ENCODE measurements around the gene PLCG1. TPM values are rescaled to one million over a fixed set of nuclear protein-coding genes. Genes with fewer than 3 reads are reported as not detected.

Gene PLCG1
- total RNA-seq, 2 experiments from 2014 or later, result 156 to 162 TPM

DNA sequence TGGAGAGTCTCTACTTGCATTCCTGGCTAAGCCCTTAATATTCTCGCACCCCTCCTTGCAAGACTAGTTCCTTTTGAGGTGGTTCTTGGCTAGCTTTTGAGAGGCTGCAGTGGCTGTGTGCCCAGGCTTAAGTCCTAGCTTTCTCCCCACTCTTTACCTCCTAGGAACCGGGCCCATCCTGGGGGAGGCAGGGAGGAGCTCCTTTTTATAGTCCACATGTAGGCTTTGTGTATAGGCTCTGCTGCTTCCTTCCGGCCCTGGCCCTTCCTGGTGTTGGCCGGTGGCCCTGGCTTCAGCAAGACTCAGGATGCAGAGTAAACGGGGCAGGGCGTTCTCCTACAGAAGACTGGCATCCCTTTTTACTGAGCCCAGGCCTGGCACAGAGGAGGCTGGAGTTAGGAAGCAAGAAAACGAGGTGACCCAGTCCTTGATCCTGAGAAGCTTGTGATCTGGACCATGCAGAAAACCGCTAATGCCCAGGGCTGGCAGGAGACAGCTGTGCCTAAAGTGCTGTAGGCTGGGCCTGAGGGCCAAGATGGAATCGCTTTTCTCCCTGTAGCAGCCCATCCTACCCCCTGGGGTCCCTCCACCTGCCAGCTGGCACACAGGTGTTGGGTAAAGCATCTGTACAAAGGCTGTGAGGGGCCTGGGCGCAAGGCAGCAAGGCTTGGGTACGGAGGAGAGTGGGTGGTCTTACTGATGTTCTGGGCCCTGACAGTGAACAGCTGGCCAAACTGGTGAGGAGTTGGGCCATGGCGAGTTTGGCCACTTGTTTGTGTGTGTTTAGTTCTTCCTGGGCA, 8.7 kb downstream of the PLCG1 start:
- H3K9me3 Mint-ChIP-seq, result no peaks in the 10 kb centered on the region
- H3K36me3 Mint-ChIP-seq, result peaks cover 66% of the 10 kb centered on the region
- H3K27me3 Mint-ChIP-seq, result no peaks in the 10 kb centered on the region
- no peak for DNase-seq
- H3K4me3 Mint-ChIP-seq, result peak overlapping the region; percentile 1
- peaks cover 91% of the 10 kb centered on the region for H3K4me1 Mint-ChIP-seq
- peak overlapping the region; percentile 72 for H3K27ac Mint-ChIP-seq

DNA sequence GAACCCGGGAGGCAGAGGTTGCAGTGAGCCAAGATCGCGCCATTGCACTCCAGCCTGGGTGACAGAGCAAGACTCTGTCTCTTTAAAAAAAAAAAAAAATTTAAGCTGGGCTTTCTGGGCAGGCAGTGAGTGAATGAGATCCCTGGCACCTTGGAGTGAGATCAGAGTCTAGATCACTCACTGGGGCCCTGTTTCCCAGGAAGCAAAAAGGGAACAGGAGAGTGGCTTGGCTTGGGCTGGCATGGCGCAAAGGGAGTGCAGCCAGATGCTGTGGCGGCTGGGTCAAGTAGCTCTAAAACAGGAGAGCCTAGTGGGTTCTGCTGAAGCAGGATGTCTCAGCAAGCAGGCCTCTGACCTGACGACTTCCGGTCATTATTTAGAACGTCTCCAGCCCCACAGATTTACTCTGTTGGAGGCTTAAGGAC, 10.4 kb downstream of the PLCG1 start:
- H3K27ac Mint-ChIP-seq, result peak overlapping the region; percentile 72

DNA sequence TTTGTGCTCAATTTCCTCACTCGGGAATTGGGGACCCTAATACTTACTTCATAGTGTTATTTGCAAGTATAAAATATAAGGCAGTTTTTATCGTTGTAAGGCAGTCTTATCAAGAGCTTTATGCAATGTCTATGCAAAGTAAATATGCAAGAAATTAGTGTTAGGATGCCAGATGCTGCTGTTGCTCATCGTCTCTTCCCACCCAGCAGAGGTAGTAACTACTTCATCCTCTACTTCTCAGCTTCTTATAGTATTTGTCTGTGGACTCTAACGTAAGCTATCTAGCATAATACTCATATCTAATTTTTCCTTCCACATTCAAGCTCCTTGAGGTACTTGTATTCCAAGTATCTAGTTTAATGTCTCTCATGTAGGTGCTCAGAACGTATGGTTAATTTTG, 11.6 kb downstream of the PLCG1 start:
- H3K27me3 Mint-ChIP-seq, result no peaks in the 10 kb centered on the region
- peak overlapping the region; percentile 57 for H3K27ac Mint-ChIP-seq
- H3K9me3 Mint-ChIP-seq, result no peaks in the 10 kb centered on the region
- peaks cover 87% of the 10 kb centered on the region for H3K4me1 Mint-ChIP-seq
- peaks cover 67% of the 10 kb centered on the region for H3K36me3 Mint-ChIP-seq
- H3K4me3 Mint-ChIP-seq, result no peak overlapping the region
- DNase-seq, result no peak

More for the DNA sequence above, 10.4 kb downstream of the PLCG1 start:
- no peaks in the 10 kb centered on the region for H3K9me3 Mint-ChIP-seq
- peaks cover 91% of the 10 kb centered on the region for H3K4me1 Mint-ChIP-seq
- no peak for DNase-seq
- H3K4me3 Mint-ChIP-seq, result peak overlapping the region; percentile 5
- H3K36me3 Mint-ChIP-seq, result peaks cover 67% of the 10 kb centered on the region
- no peaks in the 10 kb centered on the region for H3K27me3 Mint-ChIP-seq

DNA sequence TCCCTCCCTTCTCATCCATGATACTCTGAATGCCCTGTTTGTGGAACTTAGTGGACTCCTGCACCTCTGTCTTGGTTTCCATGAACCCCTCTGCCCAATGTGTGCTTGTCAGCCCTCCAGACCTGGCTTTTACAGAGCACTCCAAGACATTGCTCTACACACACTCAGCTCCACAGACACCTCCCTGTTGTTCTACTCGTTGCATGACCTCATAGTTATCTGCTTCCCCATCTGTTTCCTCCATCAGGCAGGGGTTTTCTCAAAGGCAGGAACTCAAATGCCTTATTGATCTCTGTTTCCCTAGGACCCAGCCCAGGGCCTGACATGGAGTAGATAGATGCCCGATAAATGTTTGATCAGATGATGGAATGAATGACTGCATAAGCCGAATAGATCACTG, 13.3 kb downstream of the PLCG1 start:
- Mint-ChIP-seq H3K4me1 (peaks cover 88% of the 10 kb centered on the region), H3K4me3 (no peak overlapping the region), H3K36me3 (peaks cover 66% of the 10 kb centered on the region), H3K27me3 (no peaks in the 10 kb centered on the region), H3K9me3 (no peaks in the 10 kb centered on the region), H3K27ac (peak overlapping the region; percentile 81)
- no peak for DNase-seq

DNA sequence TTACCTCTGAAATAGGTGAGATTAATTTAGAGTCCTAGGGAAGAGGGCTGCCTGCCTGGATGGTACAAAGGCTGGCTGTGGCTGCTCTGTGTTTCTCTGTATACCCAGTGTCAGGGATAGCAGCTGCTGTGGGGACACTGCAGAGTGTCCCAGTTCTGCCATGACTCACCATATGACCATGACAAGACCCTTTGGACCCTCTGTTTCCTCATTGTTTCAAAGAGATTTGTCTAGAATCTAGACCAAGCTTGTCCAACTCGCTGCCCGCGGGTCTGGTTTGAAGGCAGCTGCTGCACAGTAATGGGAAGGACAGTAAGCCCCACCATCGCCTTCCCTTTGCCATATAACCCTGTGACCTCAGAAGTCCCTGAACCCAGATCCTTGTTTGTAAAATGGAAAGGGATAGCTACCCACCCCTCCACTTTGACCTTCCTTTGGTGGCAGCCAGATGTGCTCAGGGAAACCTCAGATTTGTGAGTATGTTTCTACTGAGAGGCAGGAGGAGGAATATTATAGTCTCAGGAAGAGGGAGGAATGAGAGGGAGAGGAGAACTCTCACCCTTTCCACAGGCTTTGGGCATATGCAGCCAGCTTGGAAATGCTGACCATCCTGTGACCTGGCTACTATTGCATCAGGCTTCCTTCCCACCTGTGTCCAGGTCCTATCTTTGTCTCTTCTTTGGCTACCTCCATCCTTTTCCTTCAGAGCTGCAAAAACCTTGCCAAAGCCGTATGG, 14.0 kb downstream of the PLCG1 start:
- Mint-ChIP-seq H3K4me1 (peaks cover 90% of the 10 kb centered on the region), H3K9me3 (no peaks in the 10 kb centered on the region), H3K36me3 (peaks cover 64% of the 10 kb centered on the region), H3K27ac (peak overlapping the region; percentile 82), H3K4me3 (no peak overlapping the region), H3K27me3 (no peaks in the 10 kb centered on the region)
- DNase-seq, result no peak

DNA sequence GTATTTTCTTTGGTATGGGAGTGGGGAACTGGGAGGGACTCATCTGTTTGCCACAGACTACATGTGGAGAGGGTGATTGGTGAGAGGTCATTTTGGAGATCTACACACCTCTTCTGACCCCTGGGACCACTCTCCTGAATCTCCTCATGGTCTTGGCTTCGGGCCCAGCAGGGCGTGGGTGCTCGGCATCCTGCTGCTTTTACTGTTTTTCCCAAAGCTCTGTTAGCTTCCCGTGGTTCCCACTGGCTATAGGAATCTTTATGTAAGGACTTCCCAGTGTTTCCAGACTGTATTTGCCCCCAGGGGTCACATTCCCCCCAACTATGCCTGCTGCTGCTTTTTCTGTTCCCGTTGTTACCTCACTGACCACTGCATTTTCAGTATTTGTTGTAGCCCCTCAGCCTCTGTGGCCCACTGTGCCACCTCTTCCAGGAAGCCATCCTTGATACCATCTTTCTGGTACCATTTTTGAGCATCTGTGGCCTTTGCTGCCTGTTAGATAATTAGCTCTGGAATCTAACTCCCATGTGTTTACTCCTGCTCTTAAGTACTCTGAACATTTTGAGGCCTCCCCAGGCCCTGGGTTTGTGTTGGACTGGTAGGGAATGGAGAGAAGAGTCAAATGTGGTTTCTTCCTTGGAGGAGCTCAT, 14.9 kb downstream of the PLCG1 start:
- Mint-ChIP-seq H3K27ac (peak overlapping the region; percentile 82), H3K4me1 (peaks cover 89% of the 10 kb centered on the region), H3K9me3 (no peaks in the 10 kb centered on the region), H3K4me3 (peak overlapping the region; percentile 24), H3K27me3 (no peaks in the 10 kb centered on the region), H3K36me3 (peaks cover 57% of the 10 kb centered on the region)
- no peak for DNase-seq

DNA sequence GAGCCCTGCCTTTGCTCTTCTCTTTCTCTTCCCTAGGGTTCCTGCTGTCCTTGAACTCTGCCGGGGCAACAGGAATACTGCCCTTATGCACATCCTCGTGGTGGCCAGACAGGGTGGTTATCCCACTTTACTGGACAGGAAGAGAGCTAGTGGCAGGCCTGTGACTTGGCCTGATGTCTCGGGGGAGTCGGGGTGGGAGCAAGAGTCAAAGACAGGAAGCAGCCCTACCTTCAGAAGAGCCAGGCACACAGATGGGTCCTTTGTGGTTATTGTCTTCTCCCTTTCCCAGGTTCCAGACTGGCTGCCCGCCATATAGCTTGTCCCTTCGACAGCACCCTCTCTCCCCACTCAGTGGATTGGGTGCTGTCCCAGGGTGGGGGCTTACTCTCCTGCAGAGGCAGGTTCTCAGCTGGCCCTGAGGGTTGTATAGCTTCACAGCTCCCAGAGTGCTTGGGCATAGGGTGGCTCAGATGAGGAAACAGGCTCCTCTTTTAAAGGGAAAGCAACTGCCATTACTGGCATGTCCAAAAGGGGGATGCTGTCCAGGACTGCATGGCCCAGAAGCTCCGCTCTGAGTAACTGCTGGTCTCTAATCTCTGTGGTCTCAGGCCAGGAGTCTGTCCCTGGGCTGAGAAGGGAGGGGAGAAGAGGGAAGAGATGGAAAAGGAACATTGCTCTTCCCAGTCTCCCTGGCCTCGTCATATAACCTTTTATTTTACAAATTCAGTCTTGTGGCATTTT, 17.3 kb downstream of the PLCG1 start:
- Mint-ChIP-seq H3K36me3 (peaks cover 60% of the 10 kb centered on the region), H3K27me3 (no peaks in the 10 kb centered on the region), H3K27ac (peak overlapping the region; percentile 97), H3K4me3 (peak overlapping the region; percentile 55), H3K9me3 (no peaks in the 10 kb centered on the region), H3K4me1 (peaks cover 92% of the 10 kb centered on the region)
- no peak for DNase-seq

DNA sequence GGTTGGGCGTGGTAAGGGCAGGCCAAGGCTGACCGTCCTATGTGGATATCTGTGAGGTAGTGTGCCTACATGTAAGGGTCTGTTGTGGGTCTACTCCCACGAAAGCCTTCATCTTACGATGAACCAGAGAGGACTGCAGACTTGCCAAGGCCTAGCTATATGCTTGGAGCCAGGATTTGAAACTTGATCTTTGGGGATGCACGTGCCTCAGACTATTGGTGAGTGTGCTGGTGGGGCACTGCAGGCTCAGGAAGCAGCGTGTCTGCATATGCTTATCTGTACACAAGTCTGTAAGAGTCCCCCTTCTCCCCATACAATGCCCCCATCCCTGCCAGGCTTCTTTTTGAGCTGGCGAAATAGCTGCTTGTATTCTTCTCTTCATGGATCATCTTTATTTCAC, 17.9 kb downstream of the PLCG1 start:
- Mint-ChIP-seq H3K27ac (peak overlapping the region; percentile 97), H3K9me3 (no peaks in the 10 kb centered on the region), H3K36me3 (peaks cover 66% of the 10 kb centered on the region), H3K4me3 (peak overlapping the region; percentile 44), H3K4me1 (peaks cover 94% of the 10 kb centered on the region), H3K27me3 (no peaks in the 10 kb centered on the region)
- DNase-seq, result no peak

DNA sequence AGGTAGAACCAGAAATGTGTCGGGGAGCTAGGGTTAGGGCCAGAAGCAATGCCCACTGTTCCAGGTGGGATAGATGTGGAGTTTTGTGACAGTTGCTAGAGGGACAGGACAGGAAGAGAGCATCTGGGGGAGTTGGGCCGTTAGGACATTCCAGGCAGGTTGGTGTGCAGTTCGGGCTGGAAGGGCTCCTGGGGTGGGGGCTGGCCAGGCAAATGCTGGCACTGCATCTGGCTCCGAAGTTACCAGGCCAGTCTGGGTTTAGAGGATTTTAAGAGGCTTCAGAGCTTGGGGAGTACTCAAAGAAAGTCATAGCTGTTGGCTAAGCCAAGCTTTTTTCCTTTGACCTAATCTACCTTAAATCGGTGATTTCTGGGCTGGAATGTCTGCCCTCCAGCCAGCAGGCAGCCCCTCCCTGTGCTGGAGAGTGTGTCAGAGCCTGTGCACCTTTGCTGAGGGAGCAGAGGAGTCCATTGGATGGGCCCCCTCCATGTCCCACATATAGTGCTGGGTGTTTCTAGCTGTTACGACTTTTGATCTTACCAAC, 20.8 kb downstream of the PLCG1 start:
- no peak for DNase-seq
- Mint-ChIP-seq H3K36me3 (peaks cover 65% of the 10 kb centered on the region), H3K9me3 (no peaks in the 10 kb centered on the region), H3K27me3 (no peaks in the 10 kb centered on the region), H3K27ac (peak overlapping the region; percentile 97), H3K4me1 (peaks cover 89% of the 10 kb centered on the region), H3K4me3 (peak overlapping the region; percentile 85)

DNA sequence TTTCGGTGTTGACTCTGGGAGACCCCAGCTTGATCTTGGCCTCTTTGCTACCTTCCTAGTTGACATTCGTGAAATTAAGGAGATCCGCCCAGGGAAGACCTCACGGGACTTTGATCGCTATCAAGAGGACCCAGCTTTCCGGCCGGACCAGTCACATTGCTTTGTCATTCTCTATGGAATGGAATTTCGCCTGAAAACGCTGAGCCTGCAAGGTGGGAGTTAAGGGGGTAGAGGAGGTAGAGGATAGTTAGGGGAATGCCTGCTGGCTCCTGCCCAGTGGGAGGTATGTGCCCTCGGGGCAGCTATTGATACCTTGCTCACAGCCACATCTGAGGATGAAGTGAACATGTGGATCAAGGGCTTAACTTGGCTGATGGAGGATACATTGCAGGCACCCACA, 22.2 kb downstream of the PLCG1 start:
- H3K36me3 Mint-ChIP-seq, result peaks cover 70% of the 10 kb centered on the region
- peak overlapping the region; percentile 52 for H3K4me3 Mint-ChIP-seq
- no peak for DNase-seq
- peak overlapping the region; percentile 97 for H3K27ac Mint-ChIP-seq
- no peaks in the 10 kb centered on the region for H3K27me3 Mint-ChIP-seq
- H3K9me3 Mint-ChIP-seq, result no peaks in the 10 kb centered on the region
- H3K4me1 Mint-ChIP-seq, result peaks cover 86% of the 10 kb centered on the region

DNA sequence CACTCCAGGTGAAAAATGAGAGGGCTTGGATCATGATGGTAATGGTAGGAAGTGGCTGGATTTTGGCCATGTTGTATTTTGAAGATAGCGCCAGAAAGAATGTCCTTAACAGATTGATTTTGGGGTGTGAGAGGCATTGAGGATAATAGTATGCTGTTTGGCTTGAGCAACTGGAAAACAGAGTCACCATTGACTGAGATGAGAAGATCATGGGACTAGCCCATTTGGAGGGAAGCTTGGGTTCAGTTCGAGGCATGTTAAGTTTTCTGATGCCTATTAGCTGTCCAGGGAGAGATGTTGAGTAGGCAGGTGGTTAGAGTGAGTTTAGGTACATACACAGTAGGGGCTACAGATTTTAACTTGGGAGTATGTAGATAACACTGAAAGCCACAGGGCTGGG, 23.3 kb downstream of the PLCG1 start:
- DNase-seq, result no peak
- Mint-ChIP-seq H3K4me3 (peak overlapping the region; percentile 5), H3K27ac (peak overlapping the region; percentile 97), H3K27me3 (no peaks in the 10 kb centered on the region), H3K36me3 (peaks cover 71% of the 10 kb centered on the region), H3K4me1 (peaks cover 79% of the 10 kb centered on the region), H3K9me3 (no peaks in the 10 kb centered on the region)

DNA sequence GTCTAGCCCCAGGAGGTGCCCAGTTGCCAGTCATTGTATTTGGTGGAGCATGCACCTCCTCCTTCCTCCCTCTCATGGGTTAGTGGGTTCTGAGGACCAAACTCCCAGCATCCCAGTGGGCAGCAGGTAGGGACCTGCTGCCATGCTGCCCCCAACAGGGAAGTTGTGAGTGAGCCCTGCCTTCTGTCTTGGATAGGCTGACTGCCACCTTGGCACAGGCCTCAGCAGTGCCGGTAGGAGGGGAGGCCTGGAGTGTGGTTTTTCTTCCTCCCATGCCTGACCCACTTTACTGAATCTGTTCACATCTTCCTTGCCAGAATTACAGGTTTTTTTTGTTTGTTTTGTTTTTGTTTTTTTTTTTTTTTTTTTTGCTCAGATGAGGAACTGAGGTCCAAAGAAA, 24.5 kb downstream of the PLCG1 start:
- Mint-ChIP-seq H3K36me3 (peaks cover 81% of the 10 kb centered on the region), H3K4me3 (peak overlapping the region; percentile 51), H3K9me3 (no peaks in the 10 kb centered on the region), H3K27ac (peak overlapping the region; percentile 87), H3K27me3 (no peaks in the 10 kb centered on the region), H3K4me1 (peaks cover 77% of the 10 kb centered on the region)
- DNase-seq, result no peak

DNA sequence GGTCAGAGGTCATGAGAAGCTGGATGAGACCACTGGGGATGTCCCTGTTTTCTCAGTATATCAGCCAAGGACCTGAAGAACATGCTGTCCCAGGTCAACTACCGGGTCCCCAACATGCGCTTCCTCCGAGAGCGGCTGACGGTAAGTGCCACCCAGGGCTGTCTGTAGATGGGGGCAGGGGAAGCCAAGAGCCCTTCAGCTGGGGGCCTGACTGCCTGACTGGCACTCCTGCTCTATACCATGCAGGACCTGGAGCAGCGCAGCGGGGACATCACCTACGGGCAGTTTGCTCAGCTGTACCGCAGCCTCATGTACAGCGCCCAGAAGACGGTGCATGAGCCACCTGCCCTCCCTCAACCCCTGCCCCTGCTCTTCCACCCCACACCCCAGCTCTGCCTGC, 25.1 kb downstream of the PLCG1 start:
- peak overlapping the region; percentile 87 for H3K27ac Mint-ChIP-seq
- peak overlapping the region; percentile 33 for H3K4me3 Mint-ChIP-seq

DNA sequence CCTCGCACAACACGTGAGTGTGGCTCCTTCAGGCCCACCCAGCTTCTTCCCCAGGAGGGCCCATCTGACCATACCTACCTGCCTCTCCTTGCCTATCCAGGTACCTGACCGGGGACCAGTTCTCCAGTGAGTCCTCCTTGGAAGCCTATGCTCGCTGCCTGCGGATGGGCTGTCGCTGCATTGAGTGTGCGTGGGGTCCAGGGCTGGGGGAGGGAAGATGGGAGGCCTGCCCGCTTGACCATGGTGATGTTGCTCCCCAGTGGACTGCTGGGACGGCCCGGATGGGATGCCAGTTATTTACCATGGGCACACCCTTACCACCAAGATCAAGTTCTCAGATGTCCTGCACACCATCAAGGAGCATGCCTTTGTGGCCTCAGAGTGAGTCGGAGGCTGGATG, 26.5 kb downstream of the PLCG1 start:
- no peaks in the 10 kb centered on the region for H3K27me3 Mint-ChIP-seq
- no peaks in the 10 kb centered on the region for H3K9me3 Mint-ChIP-seq
- H3K4me3 Mint-ChIP-seq, result no peak overlapping the region
- peak overlapping the region; percentile 87 for H3K27ac Mint-ChIP-seq
- H3K4me1 Mint-ChIP-seq, result peaks cover 69% of the 10 kb centered on the region
- peaks cover 75% of the 10 kb centered on the region for H3K36me3 Mint-ChIP-seq
- DNase-seq, result no peak

More for the DNA sequence above, 25.1 kb downstream of the PLCG1 start:
- Mint-ChIP-seq H3K4me1 (peaks cover 78% of the 10 kb centered on the region), H3K36me3 (peaks cover 86% of the 10 kb centered on the region), H3K27me3 (no peaks in the 10 kb centered on the region), H3K9me3 (no peaks in the 10 kb centered on the region)
- no peak for DNase-seq

Data from activated naive CD8-positive, alpha-beta T cell treated with anti-CD3 and anti-CD28 coated beads for 36 hours (primary cell).